Activated CD8-positive, alpha-beta memory T cell treated with anti-CD3 and anti-CD28 coated beads for 24 hours (primary cell): ENCODE data around the gene OPCML.

Experiments
- DNase-seq: peaks from one replicate; pipeline ENCODE4 v3.0.0-alpha.2; 2020

Gene OPCML

DNA sequence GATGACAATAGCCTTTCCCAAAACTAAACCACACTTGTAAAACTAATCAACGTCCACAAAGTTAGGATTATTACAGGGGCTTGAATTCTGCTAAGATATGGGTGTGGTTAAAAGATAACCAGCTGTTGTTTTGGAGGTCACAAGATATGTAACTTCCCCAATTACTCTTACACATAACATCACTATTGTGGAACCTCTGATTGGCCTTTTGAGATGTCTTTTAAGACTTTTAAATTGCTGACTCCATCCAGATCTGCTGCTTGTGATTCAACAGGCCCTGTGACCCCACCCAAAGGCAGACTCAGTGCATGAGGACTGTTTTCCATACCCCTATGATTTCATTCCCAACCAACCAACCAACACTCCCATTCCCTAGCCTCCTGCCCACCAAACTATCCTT, 893.9 kb downstream of the OPCML start:
- no peak for DNase-seq

DNA sequence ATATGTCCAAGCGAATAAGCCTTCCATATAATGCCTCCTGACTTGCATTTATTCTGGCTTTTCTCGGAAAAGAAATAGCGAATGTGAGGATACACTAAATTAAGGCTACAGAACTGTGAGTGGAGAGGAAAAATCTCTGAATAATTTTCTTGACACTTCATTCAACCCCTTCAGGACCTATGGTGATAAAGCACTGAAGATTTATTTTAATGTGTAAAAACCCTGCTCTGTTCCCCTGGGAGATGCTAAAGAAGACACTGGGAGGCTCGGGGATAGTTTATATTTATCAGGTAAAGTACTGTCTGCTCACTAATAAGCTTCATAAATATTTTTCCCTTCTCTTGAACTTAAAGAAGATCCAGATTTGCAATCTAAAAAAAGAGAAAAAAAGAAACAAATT, 895.8 kb downstream of the OPCML start:
- no peak for DNase-seq

DNA sequence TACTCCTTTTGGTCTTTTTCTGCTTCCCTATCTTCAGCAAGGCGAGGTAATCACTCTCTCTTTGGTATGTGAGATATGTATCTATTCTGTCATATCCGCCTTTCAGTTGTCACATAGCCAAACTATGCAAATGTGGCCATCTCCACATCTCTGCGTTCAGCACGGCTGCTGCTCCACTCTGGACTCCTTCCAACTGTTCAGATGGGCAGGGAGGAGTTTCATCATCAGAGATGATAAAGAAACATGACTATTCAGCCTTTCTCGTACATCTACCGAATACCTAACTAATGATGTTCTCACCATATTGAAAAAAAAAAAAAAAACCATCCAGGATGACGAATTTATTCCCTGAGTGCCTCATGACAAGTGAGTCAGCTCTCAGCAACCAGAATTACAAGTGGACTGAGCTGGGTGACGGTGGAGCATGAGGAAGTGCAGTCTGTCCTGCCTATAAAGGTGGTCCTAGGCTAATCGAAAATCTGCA, 899.6 kb downstream of the OPCML start:
- no peak for DNase-seq

DNA sequence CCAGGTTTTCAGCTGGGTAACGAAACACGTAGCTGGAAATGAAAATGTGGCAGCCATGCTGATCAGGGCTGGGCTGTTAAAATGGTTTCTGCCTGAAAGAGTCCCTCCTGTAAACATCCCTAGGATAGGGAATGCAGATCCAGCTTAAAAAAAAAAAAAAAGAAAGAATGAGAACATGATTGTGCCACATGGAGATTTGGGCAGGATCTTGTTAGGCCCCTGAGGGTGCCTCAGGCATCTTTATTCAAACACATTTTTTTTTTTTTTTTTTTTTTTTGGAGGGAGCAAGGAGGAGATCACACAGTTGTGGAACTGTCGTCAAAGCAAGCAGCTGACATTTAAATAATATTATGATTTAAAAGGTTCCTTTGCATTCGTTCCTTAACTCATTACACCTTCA, 900.3 kb downstream of the OPCML start:
- no peak for DNase-seq

DNA sequence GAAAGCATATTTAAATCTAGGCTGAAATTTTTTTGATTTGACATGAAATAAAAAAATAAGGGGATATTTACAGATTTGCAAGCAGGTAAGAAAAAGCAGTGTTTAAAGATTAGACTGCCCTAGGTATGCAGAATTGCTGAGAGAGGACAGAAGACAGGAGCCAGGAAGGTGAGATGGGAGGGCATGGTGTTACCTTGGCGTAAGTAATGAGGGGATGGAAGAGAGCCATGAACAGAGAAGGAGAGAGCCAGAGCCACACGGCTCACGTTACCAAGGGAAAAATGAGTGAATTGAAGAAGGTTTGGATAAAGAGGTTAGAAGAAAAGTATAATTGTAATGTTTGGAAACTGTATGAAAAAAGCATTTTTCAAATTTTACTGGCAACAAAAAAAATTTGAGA, 904.3 kb downstream of the OPCML start:
- DNase-seq = no peak

DNA sequence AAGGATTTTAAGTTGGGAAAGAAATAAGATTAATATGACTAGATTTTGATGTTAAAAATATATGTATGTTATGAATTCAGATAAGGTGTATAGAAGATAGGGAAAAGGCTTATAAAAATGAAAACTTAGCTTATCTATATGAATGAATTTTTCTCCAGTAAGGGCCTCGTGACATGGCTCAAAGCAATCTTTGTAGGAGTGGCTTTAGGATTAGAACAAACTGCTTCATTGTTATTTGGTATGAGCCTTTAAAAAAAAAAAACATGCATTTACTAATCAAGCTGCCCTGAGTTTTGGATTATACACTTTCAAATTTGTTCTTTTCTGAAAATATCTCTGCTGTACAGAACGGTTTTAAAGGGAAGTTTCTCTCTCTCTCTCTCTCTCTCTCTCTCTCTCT, 905.9 kb downstream of the OPCML start:
- DNase-seq = no peak

- DNase-seq = no peak
These were observed 908.8 kb downstream of the OPCML start for GRCh38 chr11:132623511-132623910.

DNA sequence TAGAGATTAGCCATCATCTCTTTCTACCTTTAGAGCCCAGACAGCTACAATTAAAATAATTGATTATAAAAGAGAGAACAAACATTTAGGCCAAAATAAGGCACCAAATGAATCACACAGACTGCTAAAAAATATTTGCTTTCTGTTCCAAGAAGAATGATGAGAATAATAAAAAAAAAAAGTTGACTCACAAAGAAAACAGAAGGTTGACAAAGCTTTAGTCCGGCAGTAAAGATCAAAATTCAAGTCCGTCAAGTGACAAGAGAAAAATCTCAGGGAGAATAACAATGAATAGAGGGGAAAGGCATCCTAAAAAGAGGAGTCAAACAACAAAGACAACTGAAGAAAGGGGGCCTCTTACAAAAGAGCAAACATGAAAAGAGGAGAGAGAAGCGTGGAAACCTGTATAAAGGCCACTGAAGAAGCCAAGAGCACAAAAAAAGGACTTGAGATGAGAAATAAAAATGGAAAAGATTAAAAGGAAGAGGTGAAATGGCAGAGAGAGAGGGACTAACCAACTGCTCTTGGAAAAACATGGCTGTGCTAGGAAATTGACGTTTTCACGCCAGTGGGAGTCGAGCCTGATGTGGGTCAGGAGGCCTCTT, 910.2 kb downstream of the OPCML start:
- DNase-seq = no peak

DNA sequence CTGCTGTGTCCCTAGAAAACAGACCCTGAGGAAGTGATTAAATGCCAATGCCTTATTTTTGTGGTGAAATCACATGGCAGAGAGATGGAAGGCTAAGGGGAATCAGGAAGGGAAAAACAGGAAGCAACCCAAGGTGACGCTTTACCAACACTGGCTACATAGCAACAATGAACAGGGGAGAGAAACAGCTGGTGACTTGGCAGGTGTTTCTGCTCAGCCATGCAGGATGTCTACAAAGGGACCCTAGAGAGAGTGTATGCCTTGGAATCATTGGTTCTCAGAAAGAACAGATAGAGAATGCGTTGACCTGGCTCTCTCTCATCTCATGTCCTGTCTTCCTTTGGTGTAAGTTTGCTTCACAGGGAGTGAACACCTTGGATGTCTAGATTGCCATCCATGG, 911.9 kb downstream of the OPCML start:
- no peak for DNase-seq

- DNase-seq = no peak
These were observed 921.5 kb downstream of the OPCML start for GRCh38 chr11:132610791-132611190.

- no peak for DNase-seq
These were observed 922.1 kb downstream of the OPCML start for GRCh38 chr11:132610216-132610615.

DNA sequence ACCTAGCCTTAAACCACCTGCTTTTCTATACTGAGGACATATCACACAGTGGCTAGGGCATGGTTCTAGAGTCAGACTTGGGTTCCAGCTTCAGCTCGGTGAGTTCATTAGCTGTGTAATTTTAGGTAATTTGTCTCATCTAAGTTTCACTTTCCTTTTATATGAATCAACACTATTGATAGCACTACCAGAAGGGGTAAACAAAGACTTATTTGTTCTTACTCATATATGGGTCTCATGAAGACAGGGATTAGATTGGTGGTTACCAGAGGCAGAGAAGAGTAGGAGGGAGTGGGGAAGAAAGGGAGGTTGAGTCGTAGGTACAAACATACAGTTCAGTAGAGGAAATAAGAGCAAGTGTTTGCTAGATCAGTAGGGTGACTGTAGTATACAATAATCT, 924.7 kb downstream of the OPCML start:
- DNase-seq = no peak

DNA sequence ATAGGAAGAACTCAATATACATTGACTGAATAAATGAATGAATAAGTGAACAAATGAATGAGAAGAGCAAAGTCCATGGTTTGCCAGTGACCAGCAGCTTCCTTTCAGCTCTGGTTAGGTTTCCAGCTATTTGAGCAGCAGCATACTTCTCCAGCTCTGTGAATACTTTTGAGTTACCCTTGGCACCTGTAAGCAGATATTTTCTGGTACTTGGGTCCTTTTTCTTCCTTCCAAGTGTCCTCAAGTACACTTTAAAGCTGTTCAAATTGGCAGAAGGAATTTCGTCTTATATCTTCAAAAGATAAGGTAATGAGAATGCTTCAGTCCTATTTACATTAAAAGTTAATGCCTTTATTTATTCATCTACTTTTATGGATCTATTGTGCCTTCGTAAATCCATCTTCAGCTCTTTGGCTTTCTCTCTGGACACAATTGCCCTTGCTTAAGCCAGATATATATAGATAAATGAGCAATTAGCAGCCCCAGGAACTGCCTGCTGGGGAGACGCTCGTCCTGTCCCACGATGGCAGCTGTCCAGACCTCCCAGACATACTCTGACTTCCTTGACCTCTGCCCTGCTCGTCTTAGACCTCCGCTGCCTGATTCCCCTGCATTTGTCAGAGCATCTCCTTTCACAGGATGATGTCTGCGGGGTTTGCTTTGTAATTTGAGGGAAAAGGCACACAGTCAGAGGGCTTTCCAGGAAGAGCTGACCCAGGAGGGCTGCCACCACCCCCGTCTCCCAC, 926.3 kb downstream of the OPCML start:
- DNase-seq = no peak

- DNase-seq = no peak
These were observed 927.9 kb downstream of the OPCML start for GRCh38 chr11:132604431-132604830.

DNA sequence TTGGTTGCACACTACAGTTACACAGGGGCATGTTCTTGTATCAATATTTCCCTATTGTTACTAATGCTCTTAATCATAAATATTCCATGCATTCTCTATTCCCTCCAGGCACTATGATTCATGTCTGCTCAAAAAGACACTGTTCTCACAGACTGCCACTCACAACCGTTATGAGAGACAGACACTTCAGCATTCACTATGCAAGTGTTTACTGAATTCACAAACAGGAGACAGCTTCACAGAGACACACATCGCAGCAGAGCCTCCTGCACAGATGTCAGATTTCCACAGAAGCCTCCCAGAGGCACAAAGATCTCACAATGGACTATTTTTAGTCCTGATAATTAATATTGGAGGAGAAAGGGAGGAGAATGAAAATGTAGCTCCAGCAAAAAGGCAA, 930.4 kb downstream of the OPCML start:
- no peak for DNase-seq

DNA sequence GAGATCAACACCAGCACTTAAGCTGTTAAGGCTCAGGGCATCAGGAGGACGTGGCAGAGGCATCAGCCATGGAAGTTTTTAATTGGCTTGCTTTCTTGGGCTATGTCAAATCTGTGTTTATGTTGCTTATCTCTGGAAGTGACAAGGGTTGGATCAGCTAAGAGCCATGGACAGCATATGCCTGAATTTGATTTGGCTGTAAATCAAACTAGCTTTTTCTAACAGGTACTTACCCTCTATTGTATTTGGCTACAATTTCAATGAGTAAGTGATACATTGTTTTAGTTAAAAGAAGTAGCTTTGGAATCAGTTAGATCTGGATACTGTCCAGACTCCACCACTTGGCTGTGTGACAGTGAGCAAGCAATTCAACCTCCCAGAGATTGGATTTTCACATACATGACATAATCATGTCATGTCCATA, 936.6 kb downstream of the OPCML start:
- no peak for DNase-seq

- DNase-seq = no peak
These were observed 937.1 kb downstream of the OPCML start for GRCh38 chr11:132595246-132595645.

DNA sequence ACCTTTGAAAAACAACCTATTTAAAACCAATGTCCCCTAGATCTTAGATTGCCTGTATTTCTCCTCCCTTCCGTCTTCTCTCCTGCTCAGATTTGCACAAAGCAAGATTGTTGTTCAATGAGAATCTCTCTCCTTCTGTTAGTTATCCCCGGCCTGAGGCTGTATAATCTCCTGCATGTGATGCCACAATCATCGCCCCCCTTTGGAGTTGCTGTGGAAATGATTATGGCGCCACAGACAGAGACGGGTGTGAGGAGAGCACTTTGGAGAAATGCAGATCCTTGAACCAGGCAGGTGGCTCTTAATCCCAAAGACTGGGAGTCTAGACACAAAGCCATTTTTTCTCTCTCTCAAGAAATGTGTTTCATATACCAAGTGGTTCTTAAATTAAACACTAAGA, 941.3 kb downstream of the OPCML start:
- DNase-seq = no peak

DNA sequence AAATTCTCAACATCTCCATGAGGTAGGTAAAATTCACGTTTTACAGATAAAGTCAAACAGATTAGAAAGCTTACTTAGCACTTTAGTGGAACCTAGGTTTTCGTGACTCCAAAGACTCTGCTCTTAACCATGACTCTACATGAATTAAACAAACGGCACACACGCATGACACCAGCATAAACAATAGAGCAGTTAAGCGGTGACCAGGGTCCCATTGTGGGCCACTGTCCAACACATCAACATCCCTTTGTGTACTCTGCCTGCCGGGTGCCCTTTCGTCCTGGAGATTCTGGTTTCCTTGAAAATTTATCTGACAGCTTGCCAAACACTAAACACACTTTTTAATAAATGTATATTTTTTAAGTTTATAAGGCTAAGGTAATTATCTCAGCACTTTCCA, 941.7 kb downstream of the OPCML start:
- no peak for DNase-seq

DNA sequence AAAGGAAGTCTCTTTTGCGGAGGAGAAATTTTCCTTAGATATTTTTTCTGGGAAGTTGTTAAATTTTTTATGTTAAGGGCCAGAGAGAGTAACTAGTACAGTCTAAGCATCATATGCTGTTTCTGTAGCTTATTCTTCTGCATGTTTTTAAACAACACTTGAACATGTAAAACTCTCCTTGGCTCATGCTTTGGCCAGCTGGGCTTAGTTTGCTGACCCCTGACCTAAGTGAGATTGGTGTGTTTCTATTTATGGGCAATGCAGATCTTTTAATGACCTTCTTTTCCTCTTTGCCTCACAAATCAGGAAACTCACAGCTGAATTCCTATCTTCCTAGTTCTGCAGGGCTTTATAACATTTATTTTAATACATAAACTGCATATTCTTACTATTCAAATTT, 942.5 kb downstream of the OPCML start:
- DNase-seq = no peak

DNA sequence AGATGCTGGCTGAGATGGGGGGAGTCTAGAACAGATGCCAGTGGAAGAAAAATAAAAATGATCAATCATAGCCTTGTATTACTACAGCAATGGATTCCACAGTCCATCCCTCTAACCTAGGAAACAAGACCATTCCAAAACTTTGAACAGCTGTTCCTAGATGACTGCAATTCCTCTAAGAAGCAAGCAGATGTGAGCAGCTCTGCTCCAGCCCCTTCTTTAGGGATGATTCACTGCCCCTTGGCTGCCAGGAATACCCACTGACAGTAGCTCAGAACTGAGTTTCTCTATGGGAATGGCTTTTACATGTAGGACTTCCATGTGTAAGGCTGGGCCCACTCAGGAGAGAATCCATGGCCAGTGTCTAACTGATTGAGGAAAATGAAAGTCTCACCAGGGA, 943.9 kb downstream of the OPCML start:
- no peak for DNase-seq

DNA sequence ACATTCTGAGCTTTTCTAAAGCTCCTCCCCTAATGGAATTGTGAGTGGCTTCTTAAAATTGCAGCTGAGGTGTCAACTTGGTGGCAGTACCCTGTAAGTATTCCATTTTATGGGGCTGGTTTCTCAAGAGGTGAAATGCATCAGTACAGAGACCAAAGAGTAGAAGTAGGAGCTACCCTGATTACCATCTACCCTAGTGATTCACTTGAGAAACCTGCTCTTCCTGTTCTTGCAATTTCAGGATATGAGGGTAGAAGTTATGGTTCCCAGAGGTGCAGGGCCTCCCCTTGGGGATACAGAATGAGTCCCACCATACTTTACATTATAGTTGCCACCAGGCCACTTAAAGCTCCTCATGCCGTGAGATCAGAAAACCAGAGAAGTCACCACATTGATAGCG, 944.6 kb downstream of the OPCML start:
- DNase-seq = no peak

- DNase-seq = no peak
These were observed 945.5 kb downstream of the OPCML start for GRCh38 chr11:132586801-132587200.

DNA sequence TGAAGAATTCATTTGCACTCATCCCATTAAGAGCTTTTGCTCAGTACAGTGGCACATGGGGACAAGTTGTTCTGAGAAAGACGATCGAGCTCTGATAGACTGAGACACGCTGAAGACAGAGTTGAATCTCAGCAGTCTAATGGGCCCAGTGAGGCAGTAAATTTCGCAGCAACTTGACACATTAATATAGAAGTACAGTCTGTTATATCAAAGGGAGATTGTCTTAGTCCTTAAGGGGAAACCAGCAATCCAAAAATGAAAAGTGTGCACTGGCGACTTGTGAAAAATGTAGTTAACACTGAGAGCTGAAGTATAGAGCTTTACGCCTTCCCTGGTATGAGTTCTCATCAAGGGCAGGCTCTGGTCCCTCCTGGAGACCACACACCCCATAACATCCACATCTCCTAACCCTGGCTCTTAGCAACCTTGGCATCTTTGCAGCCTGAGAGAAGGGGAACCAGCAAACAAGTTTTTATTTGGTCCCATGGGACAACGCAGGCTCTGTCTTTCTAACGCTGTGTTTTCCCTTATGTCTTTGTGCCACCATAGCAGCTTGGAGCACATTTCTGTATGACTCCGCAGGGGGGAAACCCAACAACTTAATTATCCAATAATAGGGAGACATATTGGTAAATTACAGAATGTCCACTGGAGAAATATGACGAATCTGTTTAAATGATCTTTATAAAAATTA, 952.5 kb downstream of the OPCML start:
- DNase-seq = no peak
